Calu3 (cell line): ENCODE data around the gene SMIM41. TPM values are rescaled to one million over a fixed set of nuclear protein-coding genes. Genes with fewer than 3 reads are reported as not detected.
"Not testable (repeated sequence)": the region's sequence is repeated elsewhere in the genome, so short reads cannot be mapped to it uniquely, and the experiment has no call there.

Experiments
- BruUV-seq: library from RNA; stranded (reverse); fragments of 400-500 nt; replicated peaks from 2 replicates; lab custom pipeline; 2021; lab: Mats Ljungman, UMichigan
- CTCF ChIA-PET: fragments of 300-600 bp; sonication (Branson Sonifier 250); formaldehyde crosslinking; loops from one replicate; lab custom pipeline; 2022; ENCODE audit warnings: antibody characterized with exemption; lab: Charles Lee
- DNase-seq: peaks from one replicate; pipeline ENCODE4 v3.0.0; 2022
- H3K27ac Mint-ChIP-seq: one replicate; pipeline ENCODE4 v1.8.0; 2022; ENCODE audit warnings: mixed read lengths; ENCODE audit not compliant: unreplicated experiment
- H3K27me3 Mint-ChIP-seq: one replicate; pipeline ENCODE4 v1.8.0; 2022; ENCODE audit warnings: mixed read lengths; ENCODE audit not compliant: unreplicated experiment
- H3K36me3 Mint-ChIP-seq: one replicate; pipeline ENCODE4 v1.8.0; 2022; ENCODE audit warnings: mild to moderate bottlenecking, moderate library complexity, mixed read lengths; ENCODE audit not compliant: insufficient read depth, unreplicated experiment
- H3K4me1 Mint-ChIP-seq: one replicate; pipeline ENCODE4 v1.8.0; 2022; ENCODE audit warnings: mild to moderate bottlenecking, low read depth, mixed read lengths; ENCODE audit not compliant: unreplicated experiment
- H3K4me3 Mint-ChIP-seq: one replicate; pipeline ENCODE4 v1.8.0; 2022; ENCODE audit warnings: mild to moderate bottlenecking, low read depth, moderate library complexity, mixed read lengths; ENCODE audit not compliant: unreplicated experiment
- H3K9me3 Mint-ChIP-seq: one replicate; pipeline ENCODE4 v1.8.0; 2022; ENCODE audit warnings: low read depth, mixed read lengths; ENCODE audit not compliant: unreplicated experiment
- intact Hi-C: fragments of 100-400 bp; cut with micrococcal nuclease; formaldehyde crosslinking; loops from one replicate; pipeline ENCODE4 v1.10.0; 2022; ENCODE audit not compliant: unreplicated experiment
- total RNA-seq: library from RNA; stranded (reverse); gene quantifications from 2 replicates; pipeline ENCODE4 v1.2.3, GENCODE V29; 2022
- TF ChIP-seq, protein P1 (sequence below): fragments of 200-600 bp; IDR thresholded peaks from one replicate; pipeline ENCODE4 v1.8.0; 2022; ENCODE audit warnings: antibody characterized with exemption; ENCODE audit not compliant: unreplicated experiment

Gene SMIM41
- total RNA-seq, 1 experiment from 2014 or later = not detected

DNA sequence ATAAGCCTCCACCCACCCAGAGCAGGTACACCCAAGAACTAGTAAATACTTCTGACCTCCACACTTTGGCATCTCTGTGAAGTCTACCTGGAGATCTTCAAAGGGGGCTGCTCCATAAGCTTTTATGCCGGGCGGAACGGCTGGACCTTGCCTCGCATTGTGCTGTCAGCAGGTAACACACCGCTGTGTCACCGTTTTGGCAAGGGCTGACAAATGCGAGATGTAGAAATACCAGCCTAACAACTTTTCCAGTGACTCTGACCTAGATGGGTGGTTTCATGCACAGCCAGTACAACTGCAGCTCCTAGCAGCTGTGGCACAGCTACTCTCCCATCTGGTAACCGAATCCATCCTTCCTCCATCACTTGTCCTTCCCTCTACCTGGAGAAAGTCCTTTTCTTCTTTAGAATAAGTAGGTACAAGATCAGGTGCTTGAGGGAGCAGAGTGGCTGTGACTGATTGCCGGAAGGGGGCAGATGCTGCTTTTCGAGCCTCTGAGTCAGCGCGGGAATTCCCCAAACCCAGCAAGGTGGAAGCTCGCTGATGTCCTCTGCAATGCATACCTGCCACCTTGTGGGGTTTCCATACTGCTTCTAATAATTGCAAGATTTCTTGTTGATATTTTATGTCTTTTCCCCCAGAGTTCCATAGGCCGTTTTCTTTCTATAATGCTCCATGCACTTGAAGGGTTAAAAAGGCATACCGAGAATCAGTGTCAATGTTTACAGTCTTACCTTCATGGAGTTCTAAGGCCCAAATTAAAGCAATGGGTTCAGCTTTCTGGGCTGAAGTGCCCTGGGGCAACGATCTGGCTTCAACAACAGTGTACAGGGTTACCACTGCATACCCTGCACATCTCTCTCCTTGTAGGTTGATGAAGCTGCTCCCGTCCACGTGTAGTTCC, 37.0 kb downstream of the SMIM41 start:
- CTCF ChIA-PET = interaction anchor here (0.7 to 2.2 kb wide), 10 partner anchors 22 to 462 kb away, joined by 3 to 26 read pairs (median 3); partner anchors contain the start of genes ATG101 and NR4A1
- Mint-ChIP-seq H3K4me3 (peak overlapping the region; percentile 61), H3K27ac (peak overlapping the region; percentile 79), H3K36me3 (peaks cover 17% of the 10 kb centered on the region), H3K4me1 (peaks cover 18% of the 10 kb centered on the region)
- H3K27me3 Mint-ChIP-seq, H3K9me3 Mint-ChIP-seq, intact Hi-C loops, BruUV-seq: not testable (repeated sequence)
- DNase-seq = peak; percentile 66
- TF ChIP-seq, protein P1, sequence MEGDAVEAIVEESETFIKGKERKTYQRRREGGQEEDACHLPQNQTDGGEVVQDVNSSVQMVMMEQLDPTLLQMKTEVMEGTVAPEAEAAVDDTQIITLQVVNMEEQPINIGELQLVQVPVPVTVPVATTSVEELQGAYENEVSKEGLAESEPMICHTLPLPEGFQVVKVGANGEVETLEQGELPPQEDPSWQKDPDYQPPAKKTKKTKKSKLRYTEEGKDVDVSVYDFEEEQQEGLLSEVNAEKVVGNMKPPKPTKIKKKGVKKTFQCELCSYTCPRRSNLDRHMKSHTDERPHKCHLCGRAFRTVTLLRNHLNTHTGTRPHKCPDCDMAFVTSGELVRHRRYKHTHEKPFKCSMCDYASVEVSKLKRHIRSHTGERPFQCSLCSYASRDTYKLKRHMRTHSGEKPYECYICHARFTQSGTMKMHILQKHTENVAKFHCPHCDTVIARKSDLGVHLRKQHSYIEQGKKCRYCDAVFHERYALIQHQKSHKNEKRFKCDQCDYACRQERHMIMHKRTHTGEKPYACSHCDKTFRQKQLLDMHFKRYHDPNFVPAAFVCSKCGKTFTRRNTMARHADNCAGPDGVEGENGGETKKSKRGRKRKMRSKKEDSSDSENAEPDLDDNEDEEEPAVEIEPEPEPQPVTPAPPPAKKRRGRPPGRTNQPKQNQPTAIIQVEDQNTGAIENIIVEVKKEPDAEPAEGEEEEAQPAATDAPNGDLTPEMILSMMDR = peak; percentile 31

DNA sequence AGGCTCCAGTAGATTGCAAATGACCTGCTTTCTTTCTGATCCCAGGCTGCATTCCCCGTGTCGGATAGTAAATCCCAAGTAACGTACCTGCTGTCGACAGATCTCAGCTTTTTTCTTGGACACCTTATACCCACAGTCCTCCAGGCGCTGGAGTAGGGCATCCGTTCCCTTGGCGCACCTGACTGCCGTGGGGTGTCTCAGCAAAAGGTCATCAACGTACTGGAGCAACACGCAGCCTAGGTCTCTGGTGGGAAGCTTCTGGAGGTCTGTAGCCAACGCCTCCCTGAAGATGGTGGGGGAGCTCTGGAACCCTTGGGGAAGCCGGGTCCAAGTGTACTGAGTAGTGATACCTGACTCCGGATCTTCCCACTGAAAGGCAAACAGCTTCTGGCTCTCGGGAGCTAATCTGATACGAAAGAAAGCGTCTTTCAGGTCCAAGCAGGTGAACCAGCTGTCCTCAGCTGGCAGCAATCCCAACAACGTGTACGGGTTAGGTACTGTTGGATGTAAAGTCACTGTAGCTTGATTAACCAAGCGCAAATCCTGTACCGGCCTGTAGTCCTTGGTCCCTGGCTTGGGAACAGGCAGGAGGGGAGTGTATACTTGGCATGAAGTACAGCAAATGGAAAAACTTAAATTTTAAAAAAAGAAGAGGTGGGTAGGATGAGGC, 38.4 kb downstream of the SMIM41 start:
- peaks cover 17% of the 10 kb centered on the region for H3K36me3 Mint-ChIP-seq
- H3K27ac Mint-ChIP-seq, intact Hi-C loops, BruUV-seq, DNase-seq, H3K4me3 Mint-ChIP-seq, H3K9me3 Mint-ChIP-seq: not testable (repeated sequence)
- CTCF ChIA-PET = interaction anchor here (0.6 to 2.2 kb wide), 3 partner anchors 86 to 93 kb away, joined by 3 to 26 read pairs (median 4); no protein-coding TSS in a partner anchor
- H3K4me1 Mint-ChIP-seq = peaks cover 18% of the 10 kb centered on the region
- H3K27me3 Mint-ChIP-seq = peaks cover 11% of the 10 kb centered on the region

DNA sequence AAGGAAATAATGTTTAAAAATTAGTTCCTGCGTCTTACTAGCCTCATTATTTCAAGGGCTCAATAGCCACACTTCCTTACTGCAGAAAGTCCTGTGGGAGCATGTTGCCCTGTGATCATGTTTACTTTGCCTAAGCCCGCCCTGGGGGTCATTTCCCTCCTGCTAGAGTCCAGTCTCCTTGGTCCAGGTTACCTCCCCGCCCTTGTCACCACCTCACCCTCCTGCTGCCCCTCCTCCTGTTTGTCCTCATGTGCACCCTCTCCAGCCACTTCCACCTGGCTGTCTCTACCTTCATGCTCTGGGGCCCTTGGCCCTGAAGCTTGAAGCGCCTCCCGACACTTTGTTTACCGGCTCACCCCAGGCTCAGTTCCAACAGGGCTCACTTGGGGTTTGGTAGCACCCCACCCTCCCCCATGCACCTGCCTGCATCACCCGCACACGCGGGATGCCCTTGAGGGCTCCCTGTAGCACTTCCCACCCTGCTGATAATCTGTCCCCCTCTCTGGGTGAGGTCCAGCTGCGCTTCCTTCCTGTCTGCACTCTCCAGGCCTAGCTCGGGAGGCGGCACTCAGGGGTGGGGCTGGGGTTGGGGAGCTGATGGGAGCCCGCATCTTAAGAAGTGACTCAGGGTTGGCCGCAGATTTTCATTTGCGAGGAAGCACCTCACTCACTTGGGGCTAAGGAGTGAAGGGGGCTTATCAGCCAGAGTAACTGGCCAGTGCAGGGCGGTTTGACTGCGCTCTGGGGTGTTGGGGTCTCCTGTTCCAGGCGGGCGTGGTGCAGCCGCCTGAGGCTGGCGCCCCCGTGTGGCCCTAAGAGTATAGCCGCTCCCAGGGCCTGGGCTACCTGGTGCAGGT, 40.1 kb downstream of the SMIM41 start:
- peak; percentile 62 for DNase-seq
- intact Hi-C loops = loop anchor here (1.0 kb wide), 1 partner anchor 94 kb away; no protein-coding TSS in a partner anchor
- Mint-ChIP-seq H3K9me3 (no peaks in the 10 kb centered on the region), H3K4me3 (no peak overlapping the region), H3K27ac (no peak overlapping the region), H3K36me3 (peaks cover 17% of the 10 kb centered on the region), H3K4me1 (peaks cover 18% of the 10 kb centered on the region), H3K27me3 (peaks cover 24% of the 10 kb centered on the region)
- CTCF ChIA-PET = interaction anchor here (0.6 to 1.4 kb wide), 4 partner anchors 60 to 487 kb away, joined by 3 to 9 read pairs (median 4); no protein-coding TSS in a partner anchor
- TF ChIP-seq, protein P1 = peak; percentile 70
- BruUV-seq = no TSS peak

GRCh38 chr12:52120951-52121823, 41.7 kb downstream of the SMIM41 start:
- H3K4me1 Mint-ChIP-seq = peaks cover 18% of the 10 kb centered on the region
- no TSS peak for BruUV-seq
- intact Hi-C loops = no loop called here

More at GRCh38 chr12:52120951-52121823, 41.7 kb downstream of the SMIM41 start:
- Mint-ChIP-seq H3K4me3 (no peak overlapping the region), H3K27me3 (peaks cover 24% of the 10 kb centered on the region), H3K36me3 (peaks cover 13% of the 10 kb centered on the region), H3K27ac (no peak overlapping the region), H3K9me3 (no peaks in the 10 kb centered on the region)
- TF ChIP-seq, protein P1 = no peak
- DNase-seq = no peak
- CTCF ChIA-PET = interaction anchor here (1.5 kb wide), 1 partner anchor 96 kb away, joined by 10 read pairs; no protein-coding TSS in a partner anchor
